GM19438 (cell line): Measurements from ENCODE around the gene CCDC77.

Experiments used
- ATAC-seq: cut with Tn5 transposase; IDR thresholded peaks from one replicate; pipeline ENCODE4 v1.9.1; 2021; ENCODE audit warnings: low read depth; ENCODE audit not compliant: unreplicated experiment

Gene CCDC77

DNA sequence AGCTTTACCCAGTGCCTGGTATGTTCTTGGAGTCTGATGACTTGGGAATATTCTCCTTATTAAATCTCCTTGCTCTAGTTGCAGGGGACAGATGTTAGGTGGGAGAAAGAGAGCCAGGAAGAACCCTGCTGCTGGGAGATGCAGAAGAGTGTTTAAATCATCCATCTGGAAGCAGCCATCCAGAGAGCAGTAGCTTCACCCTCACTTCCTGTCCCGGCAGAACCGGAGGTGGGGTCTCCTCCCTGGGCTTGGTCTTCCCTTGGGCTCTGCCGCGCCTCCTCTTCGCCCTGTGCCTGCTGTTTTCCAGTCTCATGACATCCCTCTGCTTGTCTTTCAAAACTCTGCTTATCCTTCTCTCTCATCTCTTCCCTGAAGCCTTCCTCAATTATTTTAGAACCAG, 73.8 kb downstream of the CCDC77 start:
- ATAC-seq = no peak

DNA sequence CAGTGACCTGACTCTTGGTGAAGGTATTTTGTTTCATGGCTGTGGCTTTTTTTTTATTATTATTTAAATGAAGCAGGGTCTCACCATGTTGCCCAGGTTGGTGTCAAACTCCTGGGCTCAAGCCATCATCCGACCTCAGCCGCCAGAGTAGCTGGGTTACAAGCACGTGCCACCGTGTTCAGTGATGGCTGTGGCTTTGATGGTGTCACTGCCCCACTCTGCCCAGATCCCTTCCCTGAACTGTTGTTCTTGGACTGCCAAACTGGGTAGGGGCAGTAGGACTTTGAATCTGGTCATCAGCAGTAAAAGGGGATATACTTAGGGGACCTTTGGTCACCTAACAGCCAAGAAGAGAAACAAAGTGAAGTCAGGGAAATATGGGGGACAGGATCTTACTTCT, 77.7 kb downstream of the CCDC77 start:
- no peak for ATAC-seq

DNA sequence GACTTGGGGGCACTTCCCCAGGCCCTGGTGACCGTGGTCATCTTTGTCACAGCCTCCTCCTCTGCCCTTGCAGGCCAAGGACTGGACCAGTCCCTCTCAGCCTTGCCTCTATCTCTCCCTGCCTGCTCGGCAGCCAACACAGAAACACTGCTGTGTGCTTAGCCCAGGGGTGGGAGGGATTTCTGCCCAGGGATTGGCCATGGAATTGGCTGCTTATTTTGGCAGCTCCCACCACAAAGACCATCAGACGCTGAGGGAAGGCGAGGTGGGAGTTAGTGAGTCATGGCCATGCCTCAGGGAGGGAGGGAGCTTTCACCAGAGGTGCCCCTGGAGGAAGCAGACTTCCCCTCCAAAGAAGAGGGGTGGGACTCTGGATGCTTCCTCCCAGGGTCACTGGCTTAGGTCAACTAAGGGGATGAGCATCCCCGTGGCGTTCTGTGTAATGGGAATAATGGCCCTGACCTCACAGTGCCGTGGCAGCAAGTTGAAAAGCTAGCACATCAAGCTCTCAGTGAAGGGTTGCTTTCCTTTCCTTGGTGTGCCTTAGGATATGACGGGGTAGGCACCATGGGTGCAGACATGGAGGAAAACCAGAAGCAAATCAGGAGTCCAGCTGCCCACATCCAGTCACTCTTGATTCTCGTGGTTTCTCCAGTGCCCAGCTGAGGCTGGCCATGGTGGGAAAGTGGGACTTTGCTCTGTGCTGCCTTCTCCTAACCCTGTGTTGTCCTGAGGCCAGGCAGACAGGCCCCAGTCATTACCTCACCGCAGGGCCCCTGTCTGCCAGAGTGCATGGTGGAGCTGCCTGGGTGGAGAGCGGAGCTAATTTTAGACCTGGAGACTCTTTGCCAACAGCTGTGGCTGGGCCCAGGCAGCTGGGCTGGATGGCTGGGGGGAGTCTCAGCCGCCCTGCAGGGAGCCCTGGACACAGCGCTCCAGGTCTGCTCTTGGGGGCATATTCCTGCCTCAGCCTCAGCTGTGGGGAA, 79.7 kb downstream of the CCDC77 start:
- no peak for ATAC-seq

DNA sequence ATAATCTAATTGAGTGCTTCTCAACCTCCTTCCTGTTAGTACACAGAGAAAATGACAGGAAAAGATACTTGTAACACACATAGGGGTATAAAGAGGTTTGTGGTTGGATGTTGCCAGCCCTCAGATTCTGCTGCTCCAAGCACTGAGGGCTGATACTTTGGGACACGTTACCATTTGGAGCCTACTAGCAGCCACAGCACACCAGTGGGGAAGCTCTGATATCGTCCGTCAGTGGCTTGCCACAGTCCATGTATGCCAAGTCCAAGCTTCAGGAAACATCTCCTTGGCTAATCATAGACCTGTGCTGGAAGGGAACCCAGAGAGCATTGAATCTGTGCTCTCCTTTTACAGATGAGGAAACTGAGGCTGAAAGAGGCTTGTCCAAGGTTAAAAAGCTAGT, 80.6 kb downstream of the CCDC77 start:
- no peak for ATAC-seq

DNA sequence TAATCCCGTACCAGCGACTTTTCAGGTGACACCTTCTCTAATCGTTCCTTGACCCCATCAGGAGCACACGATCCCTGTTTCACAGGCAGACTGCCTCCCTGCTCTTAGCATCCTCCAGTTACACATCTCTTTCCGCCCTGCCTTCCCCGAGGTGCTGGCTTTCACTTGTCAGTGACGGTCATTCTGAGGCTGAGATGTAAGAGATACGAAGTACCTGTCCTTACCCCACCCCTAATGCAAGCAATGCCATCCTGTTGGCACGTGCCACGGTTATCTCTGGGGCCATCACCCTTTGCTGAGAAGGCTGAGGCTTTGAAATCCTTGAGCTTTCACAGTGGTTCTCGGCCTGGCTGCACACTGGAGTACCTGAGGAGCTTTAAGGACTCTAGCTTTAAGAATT, 82.7 kb downstream of the CCDC77 start:
- no peak for ATAC-seq

DNA sequence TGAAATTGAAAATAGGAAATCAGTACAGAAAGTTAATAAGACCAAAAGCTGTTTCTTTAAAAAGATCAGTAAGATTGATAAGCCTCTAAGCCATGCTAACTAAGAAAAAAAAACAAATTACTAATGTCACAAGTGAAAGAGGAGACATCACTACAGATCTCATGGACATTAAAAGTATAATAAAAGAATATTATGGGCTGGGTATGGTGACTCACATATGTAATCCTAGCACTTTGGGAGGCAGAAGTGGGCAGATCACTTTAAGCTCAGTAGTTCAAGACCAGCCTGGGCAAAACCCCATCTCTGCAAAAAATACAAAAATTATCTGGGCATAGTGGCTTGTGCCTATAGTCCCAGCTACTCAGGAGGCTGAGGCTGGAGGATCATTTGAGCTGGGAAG, 88.8 kb downstream of the CCDC77 start:
- ATAC-seq = no peak
